Stimulated activated CD8-positive, alpha-beta memory T cell treated with anti-CD3 and anti-CD28 coated beads, Interleukin-12 subunit alpha, Interleukin-12 subunit beta, amount 100 ng/mL, for 24 hours (primary cell): ENCODE data around the gene ANKLE1.
"Not testable (repeated sequence)": the region's sequence is repeated elsewhere in the genome, so short reads cannot be mapped to it uniquely, and the experiment has no call there.

Source experiments
- DNase-seq: peaks from one replicate; pipeline ENCODE4 v3.0.0-alpha.2; 2020; ENCODE audit errors: extremely low read depth

Gene ANKLE1

DNA sequence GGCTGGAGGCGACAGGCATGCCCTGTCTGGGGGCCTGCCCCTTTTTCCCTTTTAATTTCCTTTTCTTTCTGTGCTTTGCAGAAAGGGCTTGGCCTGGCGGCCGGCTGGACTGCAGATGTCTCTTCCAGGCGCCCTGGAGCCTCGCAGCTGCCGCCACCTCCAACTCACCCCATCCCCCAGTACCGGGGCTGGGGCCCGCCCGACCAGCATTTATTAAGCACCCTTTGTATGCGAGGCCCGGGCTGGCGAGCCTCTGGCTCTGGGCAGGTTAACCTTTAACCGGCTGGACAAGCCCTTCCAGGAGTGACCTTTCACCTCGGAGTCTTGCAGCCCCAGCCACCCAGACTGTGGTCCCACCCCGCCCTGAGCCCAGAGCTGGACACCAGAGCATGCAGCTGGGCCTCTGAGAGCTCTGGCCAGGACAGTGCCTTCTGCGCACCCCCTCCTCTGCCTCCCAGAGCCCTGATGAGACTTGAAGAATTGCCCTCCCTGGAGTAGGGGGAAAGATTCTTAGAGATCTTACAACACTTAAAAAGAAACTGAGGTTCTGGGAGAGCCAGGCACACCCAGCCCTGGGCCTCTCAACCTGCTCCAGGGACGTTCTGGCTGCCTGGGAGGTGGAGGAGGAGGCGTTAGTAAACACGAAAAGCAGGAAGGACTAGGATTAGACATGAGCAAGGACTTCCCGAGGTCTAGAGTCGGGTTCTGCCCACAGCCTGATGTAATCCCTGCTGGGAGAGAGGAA is 34.8 kb upstream of the ANKLE1 start:
- no peak for DNase-seq

DNA sequence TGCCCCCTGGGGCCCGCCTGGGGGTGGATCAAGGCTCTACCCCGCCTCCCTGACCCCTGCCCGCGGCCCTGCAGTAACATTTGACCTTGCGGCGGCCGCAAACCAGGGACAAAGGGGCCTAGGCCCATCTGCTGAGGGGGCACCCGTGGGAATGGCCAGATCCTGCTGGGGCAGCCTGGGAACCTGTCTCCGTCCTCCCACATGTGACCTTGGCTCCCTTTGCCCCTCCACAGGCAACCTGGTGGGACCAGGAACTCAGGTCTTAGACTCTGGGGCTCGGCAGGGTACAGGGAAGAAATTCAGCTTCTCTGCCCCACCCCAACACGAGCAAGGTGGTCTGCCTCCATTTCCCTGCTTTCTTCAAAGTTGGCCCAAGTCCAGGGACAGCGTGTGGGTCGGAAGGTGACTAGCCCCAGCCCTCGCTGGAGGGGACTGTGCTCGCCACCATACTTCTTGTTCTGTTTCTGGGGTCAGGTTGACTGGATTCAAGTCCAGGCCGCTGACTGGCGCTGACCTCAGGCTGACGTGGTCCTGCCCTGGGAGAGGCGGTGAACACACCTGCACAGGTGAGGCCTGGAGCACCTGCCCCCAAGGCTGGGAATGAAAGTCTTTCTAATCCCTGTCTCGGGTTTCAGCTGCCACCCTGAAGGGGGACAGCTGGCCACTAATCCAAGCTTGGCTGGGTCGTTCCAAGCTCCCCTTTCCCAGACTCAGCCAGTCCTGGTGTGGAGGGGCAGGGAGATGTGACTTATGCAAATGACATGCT is 33.5 kb upstream of the ANKLE1 start:
- no peak for DNase-seq

DNA sequence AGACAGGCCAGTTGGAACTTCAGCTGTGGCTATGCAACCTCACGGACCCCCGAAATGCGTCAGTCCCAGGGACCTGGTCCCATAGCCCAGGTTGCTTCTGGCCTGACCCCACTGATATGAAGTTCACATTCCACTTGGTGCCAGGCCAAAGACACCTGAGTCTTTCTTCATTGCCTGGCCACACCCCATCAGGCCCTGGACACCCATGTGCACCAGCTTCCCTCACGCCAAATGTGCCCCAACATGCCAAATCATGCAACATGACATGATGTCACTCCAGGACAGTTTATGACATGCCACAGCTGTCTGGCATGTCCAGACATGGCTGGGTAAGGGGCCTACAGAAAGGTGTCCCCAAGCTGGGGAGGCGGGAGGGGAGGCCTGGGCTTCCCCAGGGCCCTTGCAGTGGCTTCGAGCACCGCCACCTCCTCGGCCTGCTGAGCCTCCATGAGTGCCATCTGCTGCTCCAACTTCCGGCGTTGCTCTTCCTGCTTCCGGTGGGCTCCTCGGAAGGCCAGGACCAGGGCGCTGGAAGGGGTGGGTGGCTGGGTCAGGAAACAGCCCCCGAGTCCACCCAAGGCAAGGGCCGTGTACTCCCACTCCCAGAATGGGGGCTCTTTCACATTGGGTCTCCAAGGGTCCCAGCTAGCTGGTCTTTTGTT is 31.7 kb upstream of the ANKLE1 start:
- DNase-seq: no peak

DNA sequence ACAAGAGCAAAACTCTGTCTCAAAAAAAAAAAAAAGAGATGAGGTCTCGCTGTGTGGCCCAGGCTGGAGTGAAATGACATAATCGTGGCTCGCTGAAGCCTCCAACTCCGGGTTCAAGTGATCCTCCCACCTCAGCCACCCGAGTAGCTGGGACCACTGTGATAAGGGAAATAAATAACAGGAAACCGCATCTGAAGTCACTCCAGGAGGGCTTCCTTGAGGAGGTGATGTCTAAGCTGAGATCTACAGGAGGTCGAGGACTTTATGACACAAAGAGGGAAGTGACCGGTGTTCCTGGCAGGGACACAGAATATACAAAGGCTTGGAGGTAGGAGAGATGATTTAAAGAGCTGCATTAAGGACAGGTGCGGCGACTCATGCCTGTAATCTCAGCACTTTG is 27.1 kb upstream of the ANKLE1 start:
- no peak for DNase-seq

DNA sequence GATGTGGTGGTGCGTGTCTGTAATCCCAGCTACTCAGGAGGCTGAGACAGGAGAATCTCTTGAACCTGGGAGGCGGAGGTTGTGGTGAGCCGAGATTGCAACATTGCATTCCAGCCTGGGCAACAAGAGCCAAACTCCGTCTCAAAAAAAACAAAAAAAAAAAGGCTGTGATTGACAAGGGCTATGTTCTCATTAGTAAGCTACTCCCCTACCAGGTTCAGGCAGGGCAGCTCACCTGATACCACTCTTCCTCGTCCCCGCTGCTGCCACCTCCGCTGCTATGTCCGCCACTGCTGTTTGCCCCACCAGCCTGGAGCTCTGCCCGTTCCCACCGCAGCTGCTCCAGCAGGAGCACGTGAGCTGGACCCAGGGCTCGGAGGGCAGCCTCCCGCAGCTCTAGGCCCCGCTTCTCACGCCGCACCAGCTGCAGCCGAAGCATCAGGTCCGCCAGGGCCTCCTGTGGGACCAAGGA is 26.5 kb upstream of the ANKLE1 start:
- DNase-seq: no peak

DNA sequence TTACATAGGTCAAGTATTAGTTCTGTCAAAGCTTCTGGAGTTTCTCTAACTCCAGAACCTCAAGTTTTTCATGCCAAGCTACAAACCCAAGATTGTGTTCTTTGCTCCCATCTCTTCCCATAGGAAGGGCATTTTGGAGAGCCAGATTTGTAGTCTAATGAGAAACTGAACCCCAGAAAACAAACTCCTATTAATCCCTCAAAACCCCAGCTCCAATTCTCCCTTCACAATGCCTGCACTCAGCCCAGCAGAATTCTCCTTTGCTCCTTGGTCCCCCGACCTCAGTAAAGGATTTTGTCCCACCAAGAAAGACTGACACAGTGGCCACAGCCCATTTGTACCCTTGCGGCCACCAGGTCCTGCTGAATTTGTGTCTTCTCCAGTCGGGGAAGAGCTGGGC is 25.6 kb upstream of the ANKLE1 start:
- DNase-seq: no peak

DNA sequence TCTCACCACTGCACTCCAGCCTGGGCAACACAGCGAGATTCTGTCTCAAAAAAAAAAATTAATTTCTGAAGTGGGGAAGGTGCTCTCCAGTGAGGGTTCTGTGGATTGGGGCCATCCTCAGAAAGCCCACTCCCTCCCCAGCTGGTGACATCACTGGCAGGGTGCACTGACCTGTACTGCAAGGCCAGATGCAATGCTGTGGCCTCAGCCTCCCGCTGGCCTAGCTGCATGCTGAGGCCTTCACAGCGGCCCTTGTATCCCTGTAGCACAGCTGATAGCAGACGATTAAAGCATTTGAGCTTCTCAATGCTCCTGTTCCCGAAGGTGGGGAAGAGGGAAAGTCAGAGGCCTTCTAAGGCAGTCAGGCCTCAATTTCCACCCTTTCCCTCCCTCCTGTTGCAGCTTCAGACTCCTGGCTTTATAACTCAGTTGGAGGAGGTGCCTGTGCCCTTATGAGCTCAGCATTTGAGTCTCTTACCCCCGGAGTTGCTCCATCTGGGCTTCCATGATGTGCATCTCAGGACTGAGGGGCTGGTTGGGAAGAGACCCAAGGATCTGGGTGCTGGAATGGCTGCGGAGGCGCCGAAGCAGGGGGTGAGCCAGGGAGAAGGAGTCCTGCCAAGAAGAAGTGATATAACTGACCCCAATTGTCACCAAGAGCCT is 22.5 kb upstream of the ANKLE1 start:
- no peak for DNase-seq

DNA sequence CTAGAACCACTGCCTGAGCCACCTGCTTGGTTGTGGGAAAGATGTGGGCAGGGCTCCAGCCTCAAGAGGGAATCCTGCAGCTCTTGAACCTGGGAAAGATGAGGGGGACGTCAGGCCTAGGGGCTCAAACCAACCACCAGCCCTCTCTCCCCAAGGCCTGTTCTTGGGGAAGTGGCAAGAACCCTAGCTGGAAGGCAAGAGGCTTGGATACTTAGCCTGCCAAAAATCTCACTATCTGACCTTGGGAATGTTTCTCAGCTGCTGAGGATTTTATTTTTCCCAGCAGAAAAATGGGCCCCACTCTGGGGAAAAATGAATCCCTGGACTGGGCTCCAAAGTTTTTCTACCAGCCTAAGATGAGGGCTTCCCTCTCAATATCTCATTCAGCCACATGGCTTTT is 21.8 kb upstream of the ANKLE1 start:
- DNase-seq: no peak

DNA sequence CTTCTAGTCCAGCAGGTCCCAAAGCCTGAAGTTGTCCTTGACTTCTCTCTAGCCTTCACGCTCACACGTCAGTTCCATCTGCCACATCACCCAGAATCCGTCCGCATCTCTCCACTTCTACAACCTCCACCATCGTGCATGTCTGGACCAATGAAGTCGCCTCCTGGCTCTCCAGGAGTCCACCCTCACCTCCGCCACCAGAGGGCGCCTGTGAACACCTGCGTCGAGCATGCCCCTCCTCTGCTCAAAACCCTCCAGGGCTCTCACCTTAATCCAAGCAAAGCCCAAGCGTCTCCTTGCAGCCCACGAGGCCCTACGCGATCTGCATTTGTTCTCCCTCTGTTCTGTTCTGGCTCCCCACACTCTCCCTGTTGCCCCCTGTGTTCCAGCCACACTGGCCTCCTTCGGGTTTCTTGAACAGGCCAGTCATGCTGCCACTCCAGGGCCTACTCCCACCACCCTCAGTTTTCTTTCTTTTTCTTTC is 20.8 kb upstream of the ANKLE1 start:
- peak; percentile 69 for DNase-seq

DNA sequence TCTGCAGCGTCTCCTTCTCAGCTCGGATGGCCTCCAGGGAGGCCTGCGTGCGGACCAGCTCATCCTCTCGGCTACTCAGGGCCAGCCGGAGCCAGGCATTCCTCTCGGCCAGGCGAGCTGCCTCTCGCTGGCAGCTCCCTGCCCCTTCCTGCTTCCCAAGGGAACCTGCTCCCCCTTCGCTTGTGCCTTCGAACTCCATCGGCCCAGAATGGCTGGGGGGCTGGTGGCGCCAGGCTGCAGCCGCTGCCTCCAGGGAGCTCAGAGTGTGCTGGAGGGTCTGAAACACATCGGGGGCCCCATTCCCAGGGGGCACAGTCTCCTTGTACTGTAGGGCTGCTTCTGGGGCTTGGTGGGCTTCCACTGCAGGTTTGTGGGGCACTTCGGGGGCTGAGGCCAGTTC is 19.1 kb upstream of the ANKLE1 start:
- DNase-seq: no peak

DNA sequence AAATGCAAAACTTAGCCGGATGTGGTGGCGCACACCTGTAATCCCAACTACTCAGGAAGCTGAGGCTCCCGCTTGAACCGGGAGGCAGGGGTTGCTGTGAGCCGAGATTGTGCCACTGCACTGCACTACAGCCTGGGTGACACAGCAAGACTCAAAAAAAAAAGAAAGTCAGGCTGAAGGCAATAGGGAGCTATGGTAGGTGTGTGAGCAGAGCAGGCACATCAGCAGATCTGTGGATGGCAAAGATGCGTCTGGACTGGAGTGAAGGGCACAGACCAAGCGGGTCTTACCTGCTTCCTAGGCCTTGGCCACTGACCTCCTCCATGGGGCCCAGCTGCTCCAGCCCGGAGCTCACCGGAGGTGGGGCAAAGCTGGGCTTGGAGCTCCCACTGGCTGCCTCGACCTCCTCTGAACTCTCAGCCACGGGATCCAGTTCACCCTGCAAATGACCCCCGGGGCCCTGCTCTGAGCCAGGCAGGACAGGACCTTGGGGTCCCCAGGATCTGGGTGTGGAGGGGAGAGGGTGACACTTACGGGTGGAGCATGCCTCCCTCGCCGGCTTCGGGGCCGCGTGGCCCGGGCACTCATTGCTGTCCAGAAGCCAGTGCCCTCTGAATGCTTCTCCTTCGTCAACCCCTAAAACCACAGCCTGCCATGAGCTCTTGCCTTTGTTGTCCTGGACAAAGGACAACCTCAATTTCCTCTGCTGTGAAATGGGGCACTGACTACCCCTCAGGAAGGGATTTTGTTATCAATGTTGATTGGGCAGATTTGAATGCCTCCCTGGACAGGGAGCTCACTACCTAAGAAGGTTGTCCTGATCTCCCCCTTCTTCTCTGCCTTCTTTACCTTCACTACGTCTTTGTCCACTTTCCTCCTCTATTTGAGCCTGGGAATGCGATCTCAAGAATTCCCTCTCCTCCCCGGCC is 17.7 kb upstream of the ANKLE1 start:
- DNase-seq: no peak

DNA sequence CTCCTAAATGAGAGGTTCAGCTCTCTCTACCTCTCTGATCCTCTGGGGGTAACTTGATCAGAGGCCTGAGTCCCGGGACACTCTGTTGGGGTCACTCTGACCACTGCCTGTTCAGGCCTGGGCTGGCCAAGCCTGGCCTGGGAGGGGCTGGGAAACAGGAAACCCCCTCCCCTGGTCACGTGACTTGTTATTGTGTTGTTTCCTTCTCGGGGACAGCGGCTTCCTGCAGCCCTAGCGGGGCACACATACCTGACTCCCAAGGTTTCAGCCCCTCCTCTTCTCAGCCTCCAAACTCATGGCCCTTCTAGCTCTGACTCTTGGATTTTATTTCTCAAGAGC is 17.1 kb upstream of the ANKLE1 start, which contains the start of gene USHBP1:
Gene USHBP1, minus strand, starts transcription at position 105 of the 339 bp plus-strand sequence. CDS start 446 bp downstream, outside the sequence.
- DNase-seq: no peak

DNA sequence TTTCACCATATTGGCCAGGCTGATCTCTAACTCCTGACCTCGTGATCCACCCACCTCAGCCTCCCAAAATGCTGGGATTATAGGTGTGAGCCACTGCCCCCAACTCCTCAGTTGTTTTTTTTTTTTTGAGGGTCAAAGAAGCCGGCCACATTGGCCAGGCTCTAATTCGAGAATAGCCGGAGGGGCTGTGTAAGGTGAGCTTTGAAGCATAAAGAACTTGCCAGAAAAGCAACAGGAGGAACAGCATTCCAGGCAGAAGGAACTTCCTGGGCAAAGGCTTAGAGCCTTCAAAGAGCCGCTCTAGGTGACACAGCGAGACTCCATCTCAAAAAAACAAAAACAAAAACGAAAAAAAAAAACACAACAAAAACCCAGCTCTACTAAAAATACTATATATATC is 15.7 kb upstream of the ANKLE1 start:
- DNase-seq: no peak

DNA sequence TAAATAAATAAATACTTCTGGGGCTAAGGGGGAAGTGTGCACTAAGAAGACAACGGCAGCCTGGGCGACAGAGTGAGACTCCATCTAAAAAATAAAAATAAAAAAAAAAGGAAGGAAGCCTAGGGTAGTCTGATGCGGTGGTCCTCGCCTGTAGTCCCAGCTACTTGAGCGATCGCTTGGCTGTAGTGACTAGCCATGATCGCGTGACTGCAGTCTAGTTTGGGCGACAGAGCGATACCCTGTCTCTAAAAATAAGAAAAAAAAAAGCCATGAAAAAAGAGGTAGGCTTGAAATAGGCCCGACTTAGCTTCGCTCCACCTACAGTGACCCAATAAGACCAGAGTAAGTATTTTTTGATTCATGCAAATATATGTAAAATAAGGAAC is 15.1 kb upstream of the ANKLE1 start:
- DNase-seq: no peak

DNA sequence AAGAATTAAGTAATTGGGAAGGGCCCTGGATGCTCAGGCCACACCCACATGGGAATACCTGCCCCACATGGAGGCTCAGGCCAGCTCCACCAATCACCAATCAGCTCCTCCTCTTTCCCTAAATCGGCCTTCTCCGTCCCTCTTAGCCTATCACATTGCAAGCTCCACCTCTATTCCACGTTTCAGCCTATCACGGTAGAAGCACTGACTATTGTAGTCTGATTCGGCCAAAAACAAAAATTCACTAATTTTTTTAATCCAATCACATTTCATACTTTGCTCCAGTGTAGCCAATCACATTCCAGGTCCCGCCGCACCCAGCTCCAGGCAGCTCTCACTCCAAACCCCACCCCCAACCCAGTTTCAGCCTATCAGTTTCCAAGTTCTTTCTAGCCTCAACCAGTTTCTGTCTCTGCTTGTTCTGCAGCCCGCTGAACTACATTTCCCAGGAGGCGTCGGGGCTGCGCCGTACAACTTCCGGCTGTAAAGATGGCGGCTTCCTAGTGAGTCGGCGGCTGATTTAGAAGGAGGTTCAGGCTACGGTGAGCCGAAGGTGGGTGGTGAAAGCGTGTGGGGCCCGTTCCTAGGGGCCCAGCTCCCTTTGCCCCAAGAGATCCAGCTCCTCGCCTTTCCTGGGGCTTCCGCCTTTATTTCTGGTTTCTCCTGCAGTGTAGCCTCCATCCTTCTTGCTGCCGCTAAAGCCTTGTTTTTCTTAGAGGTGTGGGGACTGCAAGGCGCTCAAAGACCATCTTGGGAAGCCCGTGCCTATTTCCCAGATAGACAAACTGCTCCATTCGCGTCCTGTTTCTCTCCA is 14.5 kb upstream of the ANKLE1 start, which contains the start of gene BABAM1:
Gene BABAM1, plus strand, starts transcription at position 469 of the 814 bp plus-strand sequence. CDS start 1,364 bp downstream, outside the sequence.
- DNase-seq: peak; percentile 88

DNA sequence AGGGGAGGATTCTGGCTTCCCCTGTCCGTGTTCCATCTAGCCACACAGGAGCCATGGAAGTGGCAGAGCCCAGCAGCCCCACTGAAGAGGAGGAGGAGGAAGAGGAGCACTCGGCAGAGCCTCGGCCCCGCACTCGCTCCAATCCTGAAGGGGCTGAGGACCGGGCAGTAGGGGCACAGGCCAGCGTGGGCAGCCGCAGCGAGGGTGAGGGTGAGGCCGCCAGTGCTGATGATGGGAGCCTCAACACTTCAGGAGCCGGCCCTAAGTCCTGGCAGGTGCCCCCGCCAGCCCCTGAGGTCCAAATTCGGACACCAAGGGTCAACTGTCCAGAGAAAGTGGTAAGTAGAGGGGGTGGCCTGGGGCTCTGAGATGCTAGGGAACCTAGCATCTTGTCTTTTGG is 12.9 kb upstream of the ANKLE1 start:
- DNase-seq: no peak

DNA sequence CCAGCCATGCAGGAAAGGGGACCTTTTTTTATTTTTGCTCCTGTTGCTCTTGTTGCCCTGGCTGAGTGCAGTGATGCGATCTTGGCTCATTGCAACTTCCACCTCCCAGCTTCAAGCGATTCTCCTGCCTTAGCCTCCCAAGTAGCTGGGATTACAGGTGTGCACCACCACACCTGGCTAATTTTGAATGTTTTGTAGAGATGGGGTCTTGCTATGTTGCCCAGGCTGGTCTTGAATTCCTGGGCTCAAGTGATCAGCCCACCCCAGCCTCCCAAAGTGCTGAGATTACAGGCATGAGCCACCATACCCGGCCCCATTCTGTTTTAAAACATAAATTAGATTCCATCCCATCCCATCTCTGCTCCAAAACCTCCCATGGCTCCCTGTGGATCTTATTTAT is 6.8 kb upstream of the ANKLE1 start:
- not testable (repeated sequence) for DNase-seq

DNA sequence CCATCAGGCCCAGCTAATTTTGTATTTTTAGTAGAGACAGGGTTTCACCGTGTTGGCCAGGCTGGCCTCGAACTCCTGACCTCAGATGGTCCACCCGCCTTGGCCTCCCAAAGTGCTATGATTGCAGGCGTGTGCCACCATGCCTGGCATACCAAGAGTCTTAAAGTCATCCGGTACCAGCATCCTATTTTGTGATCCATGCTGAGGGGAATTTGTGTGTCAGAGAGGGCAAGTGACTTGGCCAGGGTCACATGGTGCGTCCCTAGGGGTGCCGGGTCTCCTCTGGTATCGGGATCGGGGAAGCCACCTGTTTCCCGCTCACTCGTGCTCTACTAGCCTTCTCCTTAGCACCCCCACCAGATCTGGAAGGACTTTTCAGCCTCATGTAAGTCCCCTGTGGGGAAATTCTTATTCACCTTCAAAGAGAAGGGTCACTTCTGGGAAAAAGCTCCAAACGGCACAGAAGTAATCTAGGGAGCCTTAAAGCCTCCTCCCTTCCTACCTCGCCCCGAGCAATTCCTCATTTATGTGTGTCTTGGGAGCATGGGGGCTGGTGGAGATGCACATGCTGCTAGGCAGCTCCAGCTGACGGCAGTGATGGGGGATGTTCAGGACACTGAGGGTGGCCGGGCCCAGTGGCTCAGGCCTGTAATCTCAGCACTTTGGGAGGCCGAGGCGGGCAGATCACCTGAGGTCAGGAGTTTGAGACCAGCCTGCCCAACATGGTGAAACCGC is 6.1 kb upstream of the ANKLE1 start:
- no peak for DNase-seq

DNA sequence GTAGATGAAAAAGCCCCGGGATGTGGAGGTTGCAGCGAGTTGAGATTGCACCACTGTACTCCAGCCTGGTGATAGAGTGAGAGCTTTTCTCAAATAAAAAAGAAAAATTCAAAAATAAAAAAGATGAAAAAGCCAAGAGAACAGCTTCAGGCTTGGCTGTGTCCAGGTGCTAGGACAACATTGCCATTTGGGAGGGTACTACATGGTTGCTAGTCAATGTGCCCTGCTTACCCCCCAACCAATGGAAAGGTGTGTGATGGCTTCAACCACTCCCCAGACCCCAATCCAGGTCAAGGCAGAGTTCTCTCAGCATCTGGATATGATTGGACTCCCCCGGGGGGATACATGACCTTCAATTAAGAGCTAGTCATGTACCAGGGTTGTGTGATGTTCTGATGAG is 2.3 kb upstream of the ANKLE1 start:
- DNase-seq: no peak
